Vagina (tissue), 2 donors: ENCODE results near the gene GCNT4.

Experiments used
- CTCF ChIP-seq, 3 experiments: fragments of 450-650 bp in 2 of 3; fragments of 200-600 bp in 1 of 3; sonication (generic) in 1 of 3; IDR thresholded peaks; one replicate each; pipeline ENCODE4 v1.5.1; 2017 to 2019; ENCODE audit warnings: antibody characterized with exemption in 3 of 3, mild to moderate bottlenecking in 2 of 3, moderate library complexity in 2 of 3
- POLR2A ChIP-seq, 2 donors: fragments of 450-650 bp; IDR thresholded peaks; one replicate each; pipeline ENCODE4 v1.6.1; 2017; ENCODE audit warnings: antibody characterized with exemption in 2 of 2, mild to moderate bottlenecking in 2 of 2, moderate library complexity in 2 of 2
- POLR2AphosphoS5 ChIP-seq, 2 donors: sonication (generic); formaldehyde crosslinking; IDR thresholded peaks; one replicate each; pipeline ENCODE4 v1.9.0; 2017; ENCODE audit warnings: antibody characterized with exemption in 2 of 2, mild to moderate bottlenecking in 2 of 2, low read depth in 1 of 2; ENCODE audit not compliant: insufficient read depth in 1 of 2

GRCh38 chr5:75042522-75042921 lies 9.8 kb downstream of the GCNT4 start:
- no peak for TF ChIP-seq POLR2AphosphoS5 (IDR thresholded peaks at IDR 0.05; ENCODE audit: insufficient read depth in 1 of 2, low read depth in 1 of 2)
- no peak for TF ChIP-seq CTCF (IDR thresholded peaks at IDR 0.05)
- TF ChIP-seq POLR2A (IDR thresholded peaks at IDR 0.05), result no peak
